ENCODE measurements around the gene PTPRC. TPM values are rescaled to one million over a fixed set of nuclear protein-coding genes. Genes with fewer than 3 reads are reported as not detected.

The PTPRC gene
- polyA plus RNA-seq, 1 donor (not counting 4 experiments of a cell fraction or from before 2014, with no cell fraction given): not detected

DNA sequence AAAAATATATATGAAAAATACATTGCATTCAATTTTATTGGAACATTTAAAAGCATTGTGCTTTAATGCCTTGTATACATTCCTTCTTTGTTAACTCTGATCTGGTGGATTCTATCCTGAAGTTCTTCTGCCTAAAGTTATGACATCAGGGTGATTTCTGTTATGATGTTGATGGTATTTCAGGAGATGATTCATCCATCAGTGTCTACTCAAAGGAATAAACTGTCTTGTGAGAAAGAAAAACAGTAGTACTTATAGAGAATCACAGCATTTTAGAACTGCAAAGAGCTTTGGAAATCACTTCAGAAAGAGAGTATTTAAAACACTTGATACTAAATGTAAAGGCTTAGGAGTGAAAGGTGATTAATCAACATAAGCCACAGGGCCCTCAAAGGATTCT, 155.7 kb downstream of the PTPRC start:
- Histone ChIP-seq H3K27me3 (ENCODE audit: control insufficient read depth, extremely low read depth, insufficient read depth, low read length) (no peaks in the 10 kb centered on the region), H3K4me2 (ENCODE audit: control insufficient read depth, extremely low read depth, insufficient read depth, low read depth, low read length) (no peak overlapping the region), H3K9me1 (ENCODE audit: control insufficient read depth, extremely low read depth, insufficient read depth, low read length) (no peaks in the 10 kb centered on the region), H3K4me1 (ENCODE audit: control insufficient read depth, extremely low read depth, insufficient read depth, low read length) (no peaks in the 10 kb centered on the region), H3K27ac (ENCODE audit: control insufficient read depth, insufficient read depth, low read length) (no peak overlapping the region), H3K79me2 (ENCODE audit: control insufficient read depth, insufficient read depth, low read length) (no peaks in the 10 kb centered on the region), H3K4me3 (ENCODE audit: control insufficient read depth in 2 of 3, extremely low read depth in 1 of 3, insufficient read depth in 2 of 3, low read depth in 1 of 3, low read length in 3 of 3) (no peak overlapping the region), H3K36me3 (ENCODE audit: control insufficient read depth in 2 of 2, extremely low read depth in 1 of 2, insufficient read depth in 2 of 2, low read length in 2 of 2) (no peaks in the 10 kb centered on the region), H2AFZ (ENCODE audit: control insufficient read depth, low read length) (no peak overlapping the region), H3K9ac (ENCODE audit: control insufficient read depth, extremely low read depth, insufficient read depth, low read length) (no peak overlapping the region), H4K20me1 (ENCODE audit: control insufficient read depth, extremely low read depth, insufficient read depth, low read length) (no peaks in the 10 kb centered on the region), H3K9me3 (ENCODE audit: control insufficient read depth, low read depth, low read length) (no peaks in the 10 kb centered on the region)
- FAIRE-seq (no peak), DNase-seq (ENCODE audit: low read depth, low spot score) (no peak)
- dilution Hi-C loops (cut with MboI; ENCODE audit: extremely low pct_ligation_motif_present, low sequenced_read_pairs): no loop called here
- no peak for TF ChIP-seq EZH2 (IDR thresholded peaks at IDR 0.05; ENCODE audit: low read length)

DNA sequence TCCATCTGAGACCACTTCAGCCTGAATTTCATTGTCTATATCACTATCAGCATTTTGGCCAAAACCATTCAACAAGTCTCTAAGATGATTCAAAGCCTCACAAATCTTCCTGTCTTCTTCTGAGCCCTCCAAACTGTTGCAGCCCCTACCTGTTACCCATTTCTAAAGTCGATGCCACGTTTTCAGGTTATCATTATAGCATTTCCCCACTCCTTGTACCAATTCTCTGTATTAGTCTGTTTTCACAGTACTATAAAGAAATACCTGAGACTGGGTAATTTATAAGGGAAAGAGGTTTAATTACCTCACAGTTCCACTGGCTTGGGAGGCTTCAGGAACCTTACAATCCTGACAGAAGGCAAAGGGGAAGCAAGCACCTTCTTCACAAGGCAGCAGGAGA, 158.8 kb downstream of the PTPRC start:
- no peak for DNase-seq (ENCODE audit: low read depth, low spot score)
- Histone ChIP-seq H3K27me3 (ENCODE audit: control insufficient read depth, extremely low read depth, insufficient read depth, low read length) (no peaks in the 10 kb centered on the region), H3K9me1 (ENCODE audit: control insufficient read depth, extremely low read depth, insufficient read depth, low read length) (no peaks in the 10 kb centered on the region), H3K4me3 (ENCODE audit: control insufficient read depth in 2 of 3, extremely low read depth in 1 of 3, insufficient read depth in 2 of 3, low read depth in 1 of 3, low read length in 3 of 3) (no peak overlapping the region), H4K20me1 (ENCODE audit: control insufficient read depth, extremely low read depth, insufficient read depth, low read length) (no peaks in the 10 kb centered on the region), H3K79me2 (ENCODE audit: control insufficient read depth, insufficient read depth, low read length) (no peaks in the 10 kb centered on the region), H3K9me3 (ENCODE audit: control insufficient read depth, low read depth, low read length) (no peaks in the 10 kb centered on the region), H2AFZ (ENCODE audit: control insufficient read depth, low read length) (no peak overlapping the region), H3K36me3 (ENCODE audit: control insufficient read depth in 2 of 2, extremely low read depth in 1 of 2, insufficient read depth in 2 of 2, low read length in 2 of 2) (no peaks in the 10 kb centered on the region), H3K27ac (ENCODE audit: control insufficient read depth, insufficient read depth, low read length) (no peak overlapping the region), H3K4me1 (ENCODE audit: control insufficient read depth, extremely low read depth, insufficient read depth, low read length) (no peaks in the 10 kb centered on the region), H3K4me2 (ENCODE audit: control insufficient read depth, extremely low read depth, insufficient read depth, low read depth, low read length) (no peak overlapping the region), H3K9ac (ENCODE audit: control insufficient read depth, extremely low read depth, insufficient read depth, low read length) (no peak overlapping the region)
- FAIRE-seq: no peak
- no peak for TF ChIP-seq EZH2 (IDR thresholded peaks at IDR 0.05; ENCODE audit: low read length)
- TF ChIP-seq, protein P1, sequence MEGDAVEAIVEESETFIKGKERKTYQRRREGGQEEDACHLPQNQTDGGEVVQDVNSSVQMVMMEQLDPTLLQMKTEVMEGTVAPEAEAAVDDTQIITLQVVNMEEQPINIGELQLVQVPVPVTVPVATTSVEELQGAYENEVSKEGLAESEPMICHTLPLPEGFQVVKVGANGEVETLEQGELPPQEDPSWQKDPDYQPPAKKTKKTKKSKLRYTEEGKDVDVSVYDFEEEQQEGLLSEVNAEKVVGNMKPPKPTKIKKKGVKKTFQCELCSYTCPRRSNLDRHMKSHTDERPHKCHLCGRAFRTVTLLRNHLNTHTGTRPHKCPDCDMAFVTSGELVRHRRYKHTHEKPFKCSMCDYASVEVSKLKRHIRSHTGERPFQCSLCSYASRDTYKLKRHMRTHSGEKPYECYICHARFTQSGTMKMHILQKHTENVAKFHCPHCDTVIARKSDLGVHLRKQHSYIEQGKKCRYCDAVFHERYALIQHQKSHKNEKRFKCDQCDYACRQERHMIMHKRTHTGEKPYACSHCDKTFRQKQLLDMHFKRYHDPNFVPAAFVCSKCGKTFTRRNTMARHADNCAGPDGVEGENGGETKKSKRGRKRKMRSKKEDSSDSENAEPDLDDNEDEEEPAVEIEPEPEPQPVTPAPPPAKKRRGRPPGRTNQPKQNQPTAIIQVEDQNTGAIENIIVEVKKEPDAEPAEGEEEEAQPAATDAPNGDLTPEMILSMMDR (optimal IDR thresholded peaks at IDR 0.05 in 1 of 3, IDR thresholded peaks at IDR 0.05 in 1 of 3, conservative IDR thresholded peaks at IDR 0.05 in 1 of 3; ENCODE audit: extremely low read depth in 1 of 3, insufficient read depth in 2 of 3, low read length in 3 of 3): no peak
- dilution Hi-C loops (cut with MboI; ENCODE audit: extremely low pct_ligation_motif_present, low sequenced_read_pairs): no loop called here

DNA sequence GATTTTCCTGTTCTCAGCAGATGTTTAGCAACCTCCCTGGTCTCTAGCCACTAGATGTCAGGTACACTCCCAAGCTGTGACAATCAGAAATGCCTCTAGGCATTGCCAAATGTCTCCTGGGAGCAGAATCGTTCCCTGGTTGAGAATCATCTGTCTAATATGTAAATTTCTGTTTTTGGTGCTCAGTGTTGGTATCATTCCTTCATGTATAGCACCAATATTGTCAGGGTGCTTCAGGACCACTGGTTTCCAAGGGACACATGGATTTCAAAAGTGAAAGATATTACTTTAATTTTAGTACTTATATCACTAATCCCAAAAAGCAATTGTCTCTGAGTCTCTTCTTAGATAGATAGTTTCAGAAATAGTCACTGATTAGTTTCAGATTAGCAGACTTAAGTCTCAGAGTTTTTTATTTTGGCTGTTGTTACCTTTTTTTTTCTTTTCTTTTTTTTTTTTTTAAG, 160.1 kb downstream of the PTPRC start:
- Histone ChIP-seq H3K4me2 (ENCODE audit: control insufficient read depth, extremely low read depth, insufficient read depth, low read depth, low read length) (no peak overlapping the region), H2AFZ (ENCODE audit: control insufficient read depth, low read length) (no peak overlapping the region), H3K4me1 (ENCODE audit: control insufficient read depth, extremely low read depth, insufficient read depth, low read length) (no peaks in the 10 kb centered on the region), H3K9me3 (ENCODE audit: control insufficient read depth, low read depth, low read length) (no peaks in the 10 kb centered on the region), H3K9me1 (ENCODE audit: control insufficient read depth, extremely low read depth, insufficient read depth, low read length) (no peaks in the 10 kb centered on the region), H3K79me2 (ENCODE audit: control insufficient read depth, insufficient read depth, low read length) (no peaks in the 10 kb centered on the region), H3K27ac (ENCODE audit: control insufficient read depth, insufficient read depth, low read length) (no peak overlapping the region), H3K4me3 (ENCODE audit: control insufficient read depth in 2 of 3, extremely low read depth in 1 of 3, insufficient read depth in 2 of 3, low read depth in 1 of 3, low read length in 3 of 3) (no peak overlapping the region), H3K9ac (ENCODE audit: control insufficient read depth, extremely low read depth, insufficient read depth, low read length) (no peak overlapping the region), H3K36me3 (ENCODE audit: control insufficient read depth in 2 of 2, extremely low read depth in 1 of 2, insufficient read depth in 2 of 2, low read length in 2 of 2) (no peaks in the 10 kb centered on the region), H4K20me1 (ENCODE audit: control insufficient read depth, extremely low read depth, insufficient read depth, low read length) (no peaks in the 10 kb centered on the region), H3K27me3 (ENCODE audit: control insufficient read depth, extremely low read depth, insufficient read depth, low read length) (no peaks in the 10 kb centered on the region)
- no peak for FAIRE-seq
- TF ChIP-seq, protein P1 (optimal IDR thresholded peaks at IDR 0.05 in 1 of 3, IDR thresholded peaks at IDR 0.05 in 1 of 3, conservative IDR thresholded peaks at IDR 0.05 in 1 of 3; ENCODE audit: extremely low read depth in 1 of 3, insufficient read depth in 2 of 3, low read length in 3 of 3): no peak
- TF ChIP-seq EZH2 (IDR thresholded peaks at IDR 0.05; ENCODE audit: low read length): no peak
- no peak for DNase-seq (ENCODE audit: low read depth, low spot score)
- dilution Hi-C loops (cut with MboI; ENCODE audit: extremely low pct_ligation_motif_present, low sequenced_read_pairs): no loop called here

Data from keratinocyte (primary cell).